GM18519 (cell line): Measurements from ENCODE around the gene RAD9A.

ENCODE experiments used
- ATAC-seq: cut with Tn5 transposase; IDR thresholded peaks from one replicate; pipeline ENCODE4 v1.9.1; 2021; ENCODE audit warnings: mild to moderate bottlenecking, moderate library complexity; ENCODE audit not compliant: unreplicated experiment, low FRiP score

Gene RAD9A

GRCh38 chr11:67407688-67408163 lies 15.9 kb downstream of the RAD9A start:
- no peak for ATAC-seq

GRCh38 chr11:67408437-67409200 lies 16.8 kb downstream of the RAD9A start:
- ATAC-seq: no peak

- ATAC-seq: no peak
Measured at GRCh38 chr11:67409261-67409666, 17.5 kb downstream of the RAD9A start.

GRCh38 chr11:67409781-67410368 lies 18.1 kb downstream of the RAD9A start:
- ATAC-seq: no peak

- no peak for ATAC-seq
Measured at GRCh38 chr11:67410369-67410831, 18.6 kb downstream of the RAD9A start.

- ATAC-seq: no peak
Measured at GRCh38 chr11:67410984-67411784, 19.4 kb downstream of the RAD9A start.

GRCh38 chr11:67411785-67412152 lies 20.0 kb downstream of the RAD9A start:
- no peak for ATAC-seq

DNA sequence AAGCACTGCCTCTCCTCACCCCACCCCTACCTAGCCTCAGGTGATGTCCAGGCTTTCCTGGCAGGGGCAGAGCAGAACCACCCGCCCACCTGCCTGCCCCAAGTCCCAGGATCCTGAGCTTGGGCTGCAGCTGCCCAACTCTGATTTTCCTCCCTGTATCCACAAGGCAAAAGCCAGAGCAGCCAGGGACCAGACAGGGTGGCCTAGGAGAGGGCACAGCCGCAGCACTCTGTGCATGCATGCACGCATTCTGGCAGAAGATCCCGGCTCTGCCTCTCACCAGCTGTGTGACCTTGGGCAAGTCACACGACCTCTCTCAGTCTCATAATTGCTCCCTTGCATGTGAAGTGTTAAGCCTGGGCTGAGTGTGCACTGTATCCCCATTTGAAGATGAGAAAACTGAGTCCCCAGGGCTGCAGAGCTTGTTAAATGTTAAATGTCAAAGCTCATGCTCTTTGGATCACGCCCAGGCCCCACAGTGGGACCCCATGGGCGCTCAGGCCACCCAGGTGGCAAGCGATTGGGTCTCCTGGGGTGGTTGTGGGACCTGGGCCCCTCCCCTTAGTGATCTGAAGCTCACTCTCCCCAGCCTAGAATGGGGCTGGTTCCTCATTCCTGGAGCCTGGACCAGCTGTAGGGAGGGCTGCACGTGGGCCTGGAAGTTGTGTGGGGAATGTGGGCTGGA lies 20.9 kb downstream of the RAD9A start:
- no peak for ATAC-seq

DNA sequence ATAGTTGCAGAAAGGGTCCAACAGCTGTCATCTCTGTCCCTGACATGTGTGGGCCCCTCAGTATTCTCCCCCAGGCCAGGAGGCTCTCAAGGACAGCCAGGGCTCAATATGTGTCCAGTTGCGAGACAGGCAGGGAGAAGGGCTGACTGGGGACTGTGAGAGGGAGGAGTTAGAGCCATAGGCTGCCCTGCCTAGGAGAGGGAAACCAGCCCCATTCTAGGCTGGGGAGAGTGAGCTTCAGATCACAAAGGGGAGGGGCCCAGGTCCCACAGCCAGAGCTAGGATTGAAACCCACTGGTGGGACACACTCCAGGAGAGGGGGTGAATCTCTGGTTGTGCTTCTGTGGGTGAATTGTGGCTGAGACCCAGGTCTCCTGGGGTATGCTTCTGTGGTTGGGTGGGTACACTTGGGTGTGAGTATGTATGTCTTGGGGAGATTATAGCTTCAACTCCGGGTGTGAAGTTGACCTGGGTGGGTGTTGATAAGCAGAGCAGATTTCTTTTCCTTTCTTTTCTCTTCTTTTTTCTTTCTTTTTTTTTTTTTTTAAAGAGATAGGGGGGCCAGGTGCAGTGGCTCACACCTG lies 21.6 kb downstream of the RAD9A start:
- no peak for ATAC-seq

- ATAC-seq: no peak
Measured at GRCh38 chr11:67415501-67416304, 23.9 kb downstream of the RAD9A start, which contains the start of gene CARNS1. TSS of gene CARNS1 (plus strand) at chr11:67415678. CDS start at chr11:67416200, 522 bp downstream.

DNA sequence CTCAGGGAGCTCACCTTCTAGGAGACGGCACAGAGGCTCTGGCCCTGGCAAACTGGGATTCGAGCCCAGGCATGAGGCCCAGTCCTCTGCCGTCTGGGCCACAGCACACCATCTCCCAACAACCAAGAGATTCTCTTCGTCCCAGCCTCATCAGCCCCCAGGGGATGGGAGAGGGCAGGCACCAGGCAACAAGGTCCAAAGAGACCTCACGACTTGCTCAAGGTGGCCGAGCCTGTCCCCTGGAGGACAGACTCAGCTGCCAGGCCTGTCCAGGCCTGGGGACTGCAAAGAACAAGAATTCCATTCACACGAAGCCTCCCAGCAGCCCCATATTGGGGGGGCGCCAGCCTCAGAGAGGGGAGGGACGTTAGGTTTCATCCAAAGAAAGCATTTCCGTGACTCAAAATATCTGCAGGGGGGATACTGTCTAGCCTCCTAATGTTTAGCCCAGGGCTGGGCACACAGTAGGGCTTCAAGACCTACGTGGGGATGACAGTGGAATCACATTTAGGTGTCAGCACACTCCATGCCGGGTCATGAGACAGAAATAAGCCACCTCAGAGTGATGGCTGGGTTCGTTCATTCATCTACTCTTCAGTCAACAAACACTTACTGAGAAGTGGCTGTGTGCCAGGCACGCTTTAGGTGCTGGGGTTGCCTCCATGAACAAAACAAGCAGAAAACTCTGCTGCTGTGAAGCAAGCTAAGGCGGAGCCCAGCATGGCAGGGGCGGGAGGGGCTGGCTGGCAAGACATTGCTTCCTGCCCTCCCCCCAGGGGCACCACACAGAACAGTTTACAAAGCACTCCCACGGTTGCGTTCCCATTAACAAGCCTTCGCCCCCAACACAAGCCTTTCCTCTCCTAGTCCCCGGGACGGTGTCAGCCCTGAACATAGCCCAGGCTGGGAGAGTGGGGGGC lies 24.9 kb downstream of the RAD9A start:
- no peak for ATAC-seq

GRCh38 chr11:67417425-67417824 lies 25.6 kb downstream of the RAD9A start:
- no peak for ATAC-seq

DNA sequence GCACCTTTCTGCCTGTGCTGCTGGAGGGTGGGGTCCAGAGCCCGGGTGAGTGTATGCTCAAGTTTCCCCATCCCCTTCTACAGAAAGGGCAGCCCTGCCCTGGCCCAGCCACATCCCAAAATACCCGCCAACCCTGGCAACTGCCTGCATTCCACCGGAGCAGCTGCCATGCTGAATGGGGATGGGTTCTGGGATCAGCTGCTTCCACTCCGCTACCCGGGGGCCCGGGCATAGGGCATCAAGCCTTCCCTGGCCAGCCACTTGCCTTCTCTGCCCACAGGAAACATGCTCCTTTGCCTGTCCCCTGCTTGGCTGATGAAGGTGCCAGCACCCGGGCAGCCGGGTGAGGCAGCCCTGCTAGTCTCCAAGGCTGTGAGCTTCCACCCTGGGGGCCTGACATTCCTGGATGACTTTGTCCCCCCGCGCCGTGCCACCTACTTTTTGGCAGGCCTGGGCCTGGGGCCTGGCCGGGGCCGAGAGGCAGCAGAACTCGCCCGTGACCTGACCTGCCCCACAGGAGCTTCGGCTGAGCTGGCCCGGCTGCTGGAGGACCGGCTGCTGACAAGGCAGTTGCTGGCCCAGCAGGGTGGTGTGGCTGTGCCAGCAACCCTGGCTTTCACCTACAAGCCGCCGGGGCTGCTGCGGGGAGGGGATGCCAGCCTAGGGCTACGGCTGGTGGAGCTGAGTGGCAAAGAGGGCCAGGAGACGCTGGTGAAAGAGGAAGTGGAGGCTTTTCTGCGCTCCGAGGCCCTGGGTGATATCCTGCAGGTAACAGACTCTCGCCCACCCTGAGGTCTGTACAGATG lies 26.9 kb downstream of the RAD9A start:
- no peak for ATAC-seq

- ATAC-seq: no peak
Measured at GRCh38 chr11:67419325-67420049, 27.7 kb downstream of the RAD9A start.

GRCh38 chr11:67420147-67420645 lies 28.4 kb downstream of the RAD9A start:
- no peak for ATAC-seq

DNA sequence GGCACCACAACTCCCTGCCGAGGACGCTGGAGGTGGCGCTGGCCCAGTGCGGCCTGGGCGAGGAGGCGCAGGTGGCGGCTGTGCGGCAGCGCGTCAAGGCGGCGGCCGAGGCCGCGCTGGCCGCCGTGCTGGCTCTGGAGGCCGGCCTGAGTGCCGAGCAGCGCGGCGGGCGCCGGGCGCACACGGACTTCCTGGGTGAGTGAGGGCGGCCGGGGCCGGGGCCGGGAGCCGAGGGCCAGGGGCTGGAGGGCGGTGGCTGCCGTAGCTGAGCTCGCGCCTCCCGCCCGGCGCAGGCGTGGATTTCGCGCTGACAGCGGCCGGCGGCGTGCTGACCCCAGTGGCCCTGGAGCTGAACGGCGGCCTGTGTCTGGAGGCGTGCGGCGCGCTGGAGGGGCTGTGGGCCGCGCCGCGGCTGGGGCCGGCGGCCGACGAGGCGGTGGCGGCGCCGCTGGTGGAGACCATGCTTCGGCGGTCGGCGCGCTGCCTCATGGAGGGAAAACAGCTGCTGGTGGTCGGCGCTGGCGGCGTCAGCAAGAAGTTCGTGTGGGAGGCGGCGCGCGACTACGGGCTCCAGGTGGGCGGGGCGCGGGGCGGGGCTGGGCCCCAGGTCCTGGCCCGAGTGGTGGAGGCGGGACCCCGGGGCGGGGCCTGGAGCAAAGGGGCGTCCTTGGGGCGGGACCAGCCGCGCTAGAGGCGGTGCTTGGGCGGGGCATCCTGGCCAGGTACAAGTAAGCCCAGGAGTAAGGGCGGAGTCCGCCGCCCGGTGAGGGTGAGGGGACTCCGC lies 29.1 kb downstream of the RAD9A start:
- ATAC-seq: no peak
